RWPE1 (cell line): ENCODE results near the gene HIVEP1.

Source experiments
- CTCF ChIA-PET: fragments of 350-600 bp; sonication (Branson Sonifier 250); formaldehyde crosslinking; extraction: SDS; loops from one replicate; lab custom pipeline; 2021; lab: Yijun Ruan, JAX
- POLR2A ChIA-PET: fragments of 400-600 bp; formaldehyde crosslinking; extraction: SDS; loops from one replicate; lab custom pipeline; 2020; ENCODE audit warnings: antibody characterized with exemption; ENCODE audit not compliant: low non-redundant PET; lab: Yijun Ruan, JAX
- DNase-seq: peaks from one replicate; pipeline ENCODE4 v3.0.0; 2012; ENCODE audit warnings: low spot score
- H3K27ac ChIP-seq: fragments of 450-650 bp; 2 replicates; pipeline ENCODE4 v1.5.1; 2017
- CTCF ChIP-seq: fragments of 450-650 bp; conservative IDR thresholded peaks from 2 replicates; pipeline ENCODE4 v1.5.1; 2017; ENCODE audit warnings: low read depth, mild to moderate bottlenecking

The HIVEP1 gene

GRCh38 chr6:12068899-12069557 is 56.9 kb downstream of the HIVEP1 start:
- no peak overlapping the region for H3K27ac ChIP-seq
- no peak for DNase-seq
- ChIA-PET CTCF (interaction anchor here (0.7 kb wide), 1 partner anchor 152 kb away, joined by 3 read pairs; no protein-coding TSS in a partner anchor), POLR2A (no interaction called here)
- TF ChIP-seq CTCF, result no peak

- TF ChIP-seq CTCF, result no peak
- DNase-seq, result no peak
- ChIA-PET CTCF (no interaction called here), POLR2A (no interaction called here)
- no peak overlapping the region for H3K27ac ChIP-seq
These were observed 57.9 kb downstream of the HIVEP1 start for GRCh38 chr6:12069891-12070529.

GRCh38 chr6:12071064-12071615 is 59.0 kb downstream of the HIVEP1 start:
- DNase-seq, result no peak
- ChIA-PET POLR2A (no interaction called here), CTCF (no interaction called here)
- TF ChIP-seq CTCF, result no peak
- H3K27ac ChIP-seq, result no peak overlapping the region

GRCh38 chr6:12075067-12075563 is 63.0 kb downstream of the HIVEP1 start:
- H3K27ac ChIP-seq, result no peak overlapping the region
- TF ChIP-seq CTCF, result no peak; the same call in 1 of the 2 replicates
- no peak for DNase-seq
- POLR2A ChIA-PET, result interaction anchor here (0.7 kb wide), 1 partner anchor 8 kb away, joined by 7 read pairs; no protein-coding TSS in a partner anchor
- CTCF ChIA-PET, result interaction anchor here (0.6 to 1.1 kb wide), 2 partner anchors 17 to 402 kb away, joined by 4 read pairs; no protein-coding TSS in a partner anchor

GRCh38 chr6:12077021-12077710 is 65.1 kb downstream of the HIVEP1 start:
- ChIA-PET CTCF (interaction anchor here (0.6 kb wide), 1 partner anchor 579 kb away, joined by 3 read pairs; no protein-coding TSS in a partner anchor), POLR2A (no interaction called here)
- H3K27ac ChIP-seq, result no peak overlapping the region
- DNase-seq, result no peak
- no peak for TF ChIP-seq CTCF

GRCh38 chr6:12078014-12078413 is 65.9 kb downstream of the HIVEP1 start:
- no peak for TF ChIP-seq CTCF
- DNase-seq, result no peak
- H3K27ac ChIP-seq, result no peak overlapping the region
- POLR2A ChIA-PET, result no interaction called here
- CTCF ChIA-PET, result interaction anchor here (0.6 kb wide), 1 partner anchor 580 kb away, joined by 3 read pairs; no protein-coding TSS in a partner anchor
